IMR-90 (cell line): ENCODE data around the gene JMY. TPM values are rescaled to one million over a fixed set of nuclear protein-coding genes. Genes with fewer than 3 reads are reported as not detected.

Experiments
- ATAC-seq: fragments of 200-7000 bp; cut with Tn5 transposase; 2 replicates; pipeline ENCODE4 v1.9.1; 2020; ENCODE audit warnings: low read depth, mild to moderate bottlenecking, moderate library complexity
- BruUV-seq: library from RNA; stranded (reverse); fragments of 400-500 nt; replicated peaks from 2 replicates; lab custom pipeline; 2021; lab: Mats Ljungman, UMichigan
- CTCF ChIA-PET: fragments of 300-600 bp; formaldehyde crosslinking; extraction: SDS; loops from one replicate; lab custom pipeline; 2021; ENCODE audit warnings: antibody characterized with exemption; lab: Yijun Ruan, JAX
- POLR2A ChIA-PET: fragments of 300-600 bp; sonication (Branson Sonifier 250); formaldehyde crosslinking; loops from one replicate; lab custom pipeline; 2022; ENCODE audit warnings: antibody characterized with exemption; ENCODE audit not compliant: unreplicated experiment; lab: Charles Lee
- DNase-seq: peaks from one replicate; pipeline ENCODE4 v3.0.0; 2013
- H2AFZ ChIP-seq: replicated peaks from 2 replicates; pipeline ENCODE3; 2013; ENCODE audit warnings: low read length, mild to moderate bottlenecking; ENCODE audit not compliant: poor library complexity
- H2AK5ac ChIP-seq: 2 replicates; pipeline ENCODE4 v1.6.1; 2013; ENCODE audit warnings: low read depth, low read length, inconsistent platforms
- H2AK9ac ChIP-seq: replicated peaks from 2 replicates; pipeline ENCODE3; 2013; ENCODE audit warnings: mild to moderate bottlenecking, low read depth, low read length, moderate library complexity; ENCODE audit not compliant: poor library complexity
- H2BK120ac ChIP-seq: 2 replicates; pipeline ENCODE4 v1.6.1; 2013; ENCODE audit warnings: low read depth, low read length, inconsistent platforms
- H2BK15ac ChIP-seq: 3 replicates; pipeline ENCODE4 v1.6.1; 2013; ENCODE audit warnings: low read depth, low read length, inconsistent platforms
- H2BK20ac ChIP-seq: 2 replicates; pipeline ENCODE4 v1.6.1; 2013; ENCODE audit warnings: low read depth, mild to moderate bottlenecking, inconsistent platforms, low read length, moderate library complexity
- H2BK5ac ChIP-seq: 2 replicates; pipeline ENCODE4 v1.6.1; 2013; ENCODE audit warnings: mild to moderate bottlenecking, low read depth, low read length, inconsistent platforms; ENCODE audit not compliant: poor library complexity, severe bottlenecking
- H3K14ac ChIP-seq: replicated peaks from 2 replicates; pipeline ENCODE4 v1.6.1; 2013; ENCODE audit warnings: low read depth, low read length, inconsistent platforms
- H3K18ac ChIP-seq: 2 replicates; pipeline ENCODE4 v1.6.1; 2013; ENCODE audit warnings: low read depth, low read length, control low read depth
- H3K23ac ChIP-seq: 2 replicates; pipeline ENCODE4 v1.6.1; 2013; ENCODE audit warnings: low read depth, low read length, inconsistent platforms
- H3K27ac ChIP-seq: 2 replicates; pipeline ENCODE4 v1.5.1; 2013; ENCODE audit warnings: mild to moderate bottlenecking, control low read depth, low read length; ENCODE audit not compliant: insufficient read depth
- H3K27me3 ChIP-seq: 2 replicates; pipeline ENCODE4 v1.6.1; 2013; ENCODE audit warnings: low read length; ENCODE audit not compliant: control insufficient read depth, insufficient read depth
- H3K36me3 ChIP-seq: 2 replicates; pipeline ENCODE4 v1.6.1; 2013; ENCODE audit warnings: low read length, mixed read lengths; ENCODE audit not compliant: control insufficient read depth, insufficient read depth
- H3K4ac ChIP-seq: 2 replicates; pipeline ENCODE4 v1.6.1; 2013; ENCODE audit warnings: low read depth, low read length, inconsistent platforms
- H3K4me1 ChIP-seq: 2 replicates; pipeline ENCODE4 v1.6.1; 2013; ENCODE audit warnings: low read length, mixed read lengths; ENCODE audit not compliant: control insufficient read depth, insufficient read depth
- H3K4me2 ChIP-seq: 2 replicates; pipeline ENCODE4 v1.6.1; 2013; ENCODE audit warnings: low read depth, mild to moderate bottlenecking, control low read depth, low read length, moderate library complexity
- H3K4me3 ChIP-seq: 2 replicates; pipeline ENCODE4 v1.5.1; 2013; ENCODE audit warnings: low read depth, mild to moderate bottlenecking, control low read depth, low read length, moderate library complexity; ENCODE audit not compliant: insufficient read depth
- H3K56ac ChIP-seq: 2 replicates; pipeline ENCODE4 v1.6.1; 2013; ENCODE audit warnings: low read length, inconsistent platforms; ENCODE audit not compliant: insufficient read depth; ENCODE audit errors: extremely low read depth
- H3K79me1 ChIP-seq, 2 experiments: 2 replicates each; pipeline ENCODE4 v1.6.1; 2013; ENCODE audit warnings: low read length in 2 of 2, inconsistent platforms in 1 of 2, low read depth in 1 of 2
- H3K9ac ChIP-seq: 2 replicates; pipeline ENCODE4 v1.6.1; 2013; ENCODE audit warnings: low read depth, low read length, control low read depth
- H3K9me1 ChIP-seq: 2 replicates; pipeline ENCODE4 v1.6.1; 2013; ENCODE audit warnings: low read length, inconsistent platforms; ENCODE audit not compliant: insufficient read depth
- H3K9me3 ChIP-seq: 2 replicates; pipeline ENCODE4 v1.6.1; 2013; ENCODE audit warnings: low read length; ENCODE audit not compliant: control insufficient read depth, insufficient read depth
- H4K20me1 ChIP-seq: 2 replicates; pipeline ENCODE4 v1.6.1; 2013; ENCODE audit warnings: low read length, inconsistent platforms; ENCODE audit not compliant: insufficient read depth
- H4K5ac ChIP-seq: 2 replicates; pipeline ENCODE4 v1.6.1; 2013; ENCODE audit warnings: mild to moderate bottlenecking, low read depth, low read length, control low read depth
- H4K8ac ChIP-seq, 2 experiments: 2 replicates each; pipeline ENCODE4 v1.6.1; 2013; ENCODE audit warnings: low read depth in 2 of 2, low read length in 2 of 2, control low read depth in 1 of 2, inconsistent platforms in 1 of 2
- H4K91ac ChIP-seq: 2 replicates; pipeline ENCODE4 v1.6.1; 2013; ENCODE audit warnings: low read depth, low read length, inconsistent platforms; ENCODE audit not compliant: insufficient read depth
- MAFK ChIP-seq: IDR thresholded peaks from 2 replicates; pipeline ENCODE4 v1.6.1; 2012; ENCODE audit warnings: low read depth, low read length, improper control_type of control experiment
- RFX5 ChIP-seq: IDR thresholded peaks from 2 replicates; pipeline ENCODE4 v1.8.0; 2012; ENCODE audit warnings: low read depth, mild to moderate bottlenecking, low read length, moderate library complexity
- WGBS, 2 experiments: methylation state at CpG; one replicate each; pipeline versions ENCODE4 v1.1.5 to v1.1.7; 2013; ENCODE audit warnings: missing lambda C conversion rate in 2 of 2; ENCODE audit not compliant: insufficient read length in 1 of 2; ENCODE audit errors: extremely low coverage in 2 of 2; 5-methylcytosine and 5-hydroxymethylcytosine counted together
- dilution Hi-C: fragments of 300-500 bp; cut with HindIII; formaldehyde crosslinking; loops from one replicate; pipeline ENCODE4 v1.14.3; 2018; ENCODE audit warnings: low sequenced_read_pairs; ENCODE audit not compliant: unreplicated experiment
- in situ Hi-C: fragments of 300-500 bp; cut with MboI; formaldehyde crosslinking; loops from 3 replicates; pipeline ENCODE4 v1.14.3; 2019; ENCODE audit warnings: low sequenced_read_pairs, inconsistent platforms, mixed read lengths
- intact Hi-C: fragments of 100-400 bp; cut with micrococcal nuclease; formaldehyde crosslinking; loops from 2 replicates; pipeline ENCODE4 v1.10.0; 2022
- polyA plus RNA-seq, 3 experiments: library from polyadenylated mRNA; depleted of rRNA; stranded (reverse); fragments of >200 nt; gene quantifications; 2 replicates each; pipeline ENCODE4 v1.2.3, GENCODE V29; 2012; ENCODE audit warnings: low replicate concordance in 1 of 3
- total RNA-seq: library from RNA; depleted of rRNA; stranded (reverse); fragments of >200 nt; gene quantifications from 2 replicates; pipeline ENCODE4 v1.2.3, GENCODE V29; 2012

The JMY gene
- total and polyA plus RNA-seq, 2 of the 4 experiments (the other 2 are of a cell fraction) = 1.7 to 3.2 TPM

DNA sequence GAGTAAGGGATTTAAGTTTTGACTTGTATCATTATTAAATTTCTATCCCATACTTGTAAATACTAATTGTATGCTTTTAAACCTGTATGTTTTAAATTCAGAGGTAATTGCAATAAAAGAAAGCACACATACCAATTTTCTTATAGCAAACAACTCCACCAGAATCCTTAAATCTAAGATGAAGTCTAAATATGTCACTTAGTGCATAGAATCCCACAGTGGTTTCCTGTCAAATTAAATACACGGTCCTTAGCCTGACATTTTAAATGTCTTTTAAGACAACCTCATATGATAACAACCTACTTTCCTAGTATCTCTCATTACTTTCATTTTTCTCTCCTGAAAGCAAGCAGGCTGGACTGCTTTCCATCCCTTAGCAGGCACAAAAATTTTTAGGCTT lies 52.0 kb downstream of the JMY start:
- CTCF ChIA-PET = no interaction called here
- TF ChIP-seq RFX5 (no peak), MAFK (0 out of 2 replicates have a peak, but pooled peaks have one; percentile 18)
- in situ Hi-C loops = no loop called here

More for the DNA sequence above, 52.0 kb downstream of the JMY start:
- Histone ChIP-seq H3K4me1 (no peaks in the 10 kb centered on the region), H2BK20ac (no peak overlapping the region), H3K36me3 (peaks cover 4% of the 10 kb centered on the region), H2AK5ac (no peak overlapping the region), H2BK5ac (no peak overlapping the region), H3K79me1 (no peaks in the 10 kb centered on the region), H4K5ac (no peak overlapping the region), H3K23ac (no peak overlapping the region), H2AFZ (no peak overlapping the region), H4K20me1 (no peaks in the 10 kb centered on the region), H3K4me3 (no peak overlapping the region), H3K4ac (no peak overlapping the region), H3K27me3 (no peaks in the 10 kb centered on the region), H3K4me2 (no peak overlapping the region), H3K9me3 (no peaks in the 10 kb centered on the region), H4K91ac (no peak overlapping the region), H4K8ac (no peak overlapping the region), H3K18ac (no peak overlapping the region), H3K9ac (no peak overlapping the region), H2AK9ac (no peak overlapping the region), H2BK120ac (no peak overlapping the region), H3K27ac (no peak overlapping the region), H3K9me1 (no peaks in the 10 kb centered on the region), H2BK15ac (no peak overlapping the region), H3K14ac (no peak overlapping the region), H3K56ac (no peak overlapping the region)
- ATAC-seq (no peak), DNase-seq (no peak)
- dilution Hi-C loops (no loop called here), intact Hi-C loops (no loop called here)
- BruUV-seq = no TSS peak
- WGBS, 2 experiments = 20% methylated on average over 1 of the region's 1 CpG; no CpG with 5 or more reads in 1 of the 2 experiments
- POLR2A ChIA-PET = no interaction called here
